KBM-7 (cell line): ENCODE data around the gene ARID3B.
"Not testable (repeated sequence)": the region's sequence is repeated elsewhere in the genome, so short reads cannot be mapped to it uniquely, and the experiment has no call there.

Source experiments
- DNase-seq: peaks from one replicate; pipeline ENCODE4 v3.0.0-alpha.2; 2015
- in situ Hi-C: fragments of 300-500 bp; cut with MboI; formaldehyde crosslinking; loops from 2 replicates; pipeline ENCODE4 v1.14.3; 2020; ENCODE audit warnings: low sequenced_read_pairs, low pct_unique_long_range_greater_than_20kb, mixed read lengths

Gene ARID3B

GRCh38 chr15:74540761-74541493, at the start of gene ARID3B:
Gene ARID3B (plus strand): TSS chr15:74541220. CDS start chr15:74543937, 2,717 bp downstream.
- in situ Hi-C loops: no loop called here
- DNase-seq: peak; percentile 100

GRCh38 chr15:74496648-74497047, 44.4 kb upstream of the ARID3B start:
- no peak for DNase-seq
- in situ Hi-C loops: no loop called here

- in situ Hi-C loops: no loop called here
- no peak for DNase-seq
These were observed 43.4 kb upstream of the ARID3B start for GRCh38 chr15:74497584-74497983.

- DNase-seq: no peak
- in situ Hi-C loops: no loop called here
These were observed 41.7 kb upstream of the ARID3B start for GRCh38 chr15:74499366-74499765.

GRCh38 chr15:74500401-74500800, 40.6 kb upstream of the ARID3B start:
- no peak for DNase-seq
- in situ Hi-C loops: no loop called here

- in situ Hi-C loops: no loop called here
- no peak for DNase-seq
These were observed 38.7 kb upstream of the ARID3B start for GRCh38 chr15:74502301-74502700.

- DNase-seq: no peak
- in situ Hi-C loops: no loop called here
These were observed 36.6 kb upstream of the ARID3B start for GRCh38 chr15:74504418-74504817.

GRCh38 chr15:74504836-74505235, 36.2 kb upstream of the ARID3B start:
- no peak for DNase-seq
- in situ Hi-C loops: no loop called here

GRCh38 chr15:74505837-74506514, 35.0 kb upstream of the ARID3B start:
- no peak for DNase-seq
- in situ Hi-C loops: no loop called here

- in situ Hi-C loops: no loop called here
- DNase-seq: no peak
These were observed 34.5 kb upstream of the ARID3B start for GRCh38 chr15:74506515-74506840.

GRCh38 chr15:74511583-74511982, 29.4 kb upstream of the ARID3B start:
- peak; percentile 73 for DNase-seq
- in situ Hi-C loops: no loop called here

- in situ Hi-C loops, DNase-seq: not testable (repeated sequence)
These were observed 27.0 kb upstream of the ARID3B start for GRCh38 chr15:74514059-74514458.

- DNase-seq: no peak
- in situ Hi-C loops: no loop called here
These were observed 23.9 kb upstream of the ARID3B start for GRCh38 chr15:74517096-74517495.

GRCh38 chr15:74519311-74519710, 21.7 kb upstream of the ARID3B start:
- no peak for DNase-seq
- in situ Hi-C loops: no loop called here

- in situ Hi-C loops: no loop called here
- DNase-seq: no peak
These were observed 20.6 kb upstream of the ARID3B start for GRCh38 chr15:74520407-74520806.

- DNase-seq: no peak
- in situ Hi-C loops: no loop called here
These were observed 17.0 kb upstream of the ARID3B start for GRCh38 chr15:74523982-74524381.

- no peak for DNase-seq
- in situ Hi-C loops: no loop called here
These were observed 15.7 kb upstream of the ARID3B start for GRCh38 chr15:74525309-74525708.

GRCh38 chr15:74525945-74526344, 15.1 kb upstream of the ARID3B start:
- DNase-seq: no peak
- in situ Hi-C loops: no loop called here

GRCh38 chr15:74528876-74529275, 12.1 kb upstream of the ARID3B start:
- no peak for DNase-seq
- in situ Hi-C loops: no loop called here

- in situ Hi-C loops: no loop called here
- DNase-seq: no peak
These were observed 11.1 kb upstream of the ARID3B start for GRCh38 chr15:74529921-74530320.

GRCh38 chr15:74530771-74531143, 10.3 kb upstream of the ARID3B start:
- in situ Hi-C loops: no loop called here
- DNase-seq: no peak
